ENCODE measurements around the gene MEIOSIN.
"Not testable (repeated sequence)": the region's sequence is repeated elsewhere in the genome, so short reads cannot be mapped to it uniquely, and the experiment has no call there.

MEIOSIN gene

GRCh38 chr19:45798995-45799517 lies 65.8 kb downstream of the MEIOSIN start:
- DNase-seq (ENCODE audit: low read depth) = peak; percentile 32

DNA sequence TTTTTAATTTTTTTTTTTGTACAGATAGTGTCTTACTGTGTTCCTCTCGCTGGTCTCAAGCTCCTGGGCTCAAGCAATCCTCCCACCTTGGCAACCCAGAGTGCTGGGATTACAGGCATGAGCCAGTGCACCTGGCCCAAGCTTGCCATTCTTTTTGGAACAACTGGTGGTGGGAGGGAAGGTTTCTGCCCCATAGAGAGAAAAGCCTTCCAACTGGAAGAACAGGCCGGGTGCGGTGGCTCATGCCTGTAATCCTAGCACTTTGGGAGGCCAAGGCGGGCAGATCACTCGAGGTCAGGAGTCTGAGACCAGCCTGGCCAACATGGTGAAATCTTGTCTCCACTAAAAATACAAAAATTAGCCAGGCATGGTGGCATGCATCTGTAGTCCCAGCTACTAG lies 66.3 kb downstream of the MEIOSIN start:
- DNase-seq (ENCODE audit: low read depth) = not testable (repeated sequence)

DNA sequence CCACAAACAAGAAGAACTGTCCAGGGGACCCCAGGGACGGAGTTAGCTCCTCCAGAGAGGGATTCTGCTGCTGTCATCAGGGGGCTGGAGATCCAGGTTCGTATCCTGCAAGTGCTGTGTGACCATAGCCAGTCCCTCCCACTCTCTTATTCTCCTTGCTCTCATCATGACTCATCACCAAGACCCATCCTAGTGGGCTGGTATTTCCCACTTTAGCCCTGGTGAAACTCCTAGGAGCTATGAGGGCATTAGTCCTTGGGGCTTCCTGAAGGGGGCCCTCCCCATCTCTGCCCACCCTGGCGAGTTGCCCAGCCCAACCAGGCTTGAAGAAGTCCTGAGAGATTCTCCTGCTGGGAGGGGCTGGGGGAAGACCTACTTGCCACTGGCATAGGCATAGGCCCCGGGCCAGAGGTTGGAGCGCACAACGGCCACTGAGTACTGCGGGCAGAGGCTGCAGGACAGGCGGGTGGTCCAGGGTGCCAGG lies 66.9 kb downstream of the MEIOSIN start:
- no peak for DNase-seq (ENCODE audit: low read depth)

- DNase-seq (ENCODE audit: low read depth) = no peak
Measured at GRCh38 chr19:45801603-45802175, 68.5 kb downstream of the MEIOSIN start.

- DNase-seq (ENCODE audit: low read depth) = no peak
Measured at GRCh38 chr19:45804140-45804958, 71.1 kb downstream of the MEIOSIN start.

- no peak for DNase-seq (ENCODE audit: low read depth)
Measured at GRCh38 chr19:45804959-45805230, 71.7 kb downstream of the MEIOSIN start.

- no peak for DNase-seq (ENCODE audit: low read depth)
Measured at GRCh38 chr19:45805719-45806118, 72.5 kb downstream of the MEIOSIN start.

DNA sequence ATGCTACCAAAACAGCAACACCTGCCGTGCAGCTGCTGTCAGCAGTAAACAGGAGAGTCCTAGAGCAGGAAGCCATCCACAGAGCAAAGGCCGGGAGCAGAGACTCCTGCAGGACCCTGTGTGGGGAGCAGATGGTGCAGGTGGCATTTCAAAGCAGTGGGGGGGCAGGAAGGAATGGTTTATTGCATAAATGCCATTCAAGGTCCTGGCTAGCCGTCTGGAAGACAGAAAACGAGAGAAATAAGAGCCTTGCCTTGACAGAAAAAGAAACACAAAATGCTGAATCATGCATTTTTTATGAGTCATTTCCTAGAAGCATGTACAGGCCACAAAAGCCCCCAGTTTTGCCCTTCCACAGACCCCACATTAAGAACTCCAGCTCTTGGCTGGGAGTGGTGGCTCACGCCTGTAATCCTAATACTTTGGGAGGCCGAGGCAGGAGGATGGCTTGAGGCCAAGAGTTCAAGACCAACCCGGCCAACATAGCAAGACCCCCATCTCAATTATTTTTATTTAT lies 76.5 kb downstream of the MEIOSIN start:
- peak; percentile 44 for DNase-seq (ENCODE audit: low read depth)

GRCh38 chr19:45812297-45812696 lies 79.1 kb downstream of the MEIOSIN start:
- DNase-seq (ENCODE audit: low read depth) = no peak
